ENCODE measurements around the gene LOXL4.
A peak's percentile ranks its signal among the peaks of the same experiment; 100 is the strongest.

Gene LOXL4

DNA sequence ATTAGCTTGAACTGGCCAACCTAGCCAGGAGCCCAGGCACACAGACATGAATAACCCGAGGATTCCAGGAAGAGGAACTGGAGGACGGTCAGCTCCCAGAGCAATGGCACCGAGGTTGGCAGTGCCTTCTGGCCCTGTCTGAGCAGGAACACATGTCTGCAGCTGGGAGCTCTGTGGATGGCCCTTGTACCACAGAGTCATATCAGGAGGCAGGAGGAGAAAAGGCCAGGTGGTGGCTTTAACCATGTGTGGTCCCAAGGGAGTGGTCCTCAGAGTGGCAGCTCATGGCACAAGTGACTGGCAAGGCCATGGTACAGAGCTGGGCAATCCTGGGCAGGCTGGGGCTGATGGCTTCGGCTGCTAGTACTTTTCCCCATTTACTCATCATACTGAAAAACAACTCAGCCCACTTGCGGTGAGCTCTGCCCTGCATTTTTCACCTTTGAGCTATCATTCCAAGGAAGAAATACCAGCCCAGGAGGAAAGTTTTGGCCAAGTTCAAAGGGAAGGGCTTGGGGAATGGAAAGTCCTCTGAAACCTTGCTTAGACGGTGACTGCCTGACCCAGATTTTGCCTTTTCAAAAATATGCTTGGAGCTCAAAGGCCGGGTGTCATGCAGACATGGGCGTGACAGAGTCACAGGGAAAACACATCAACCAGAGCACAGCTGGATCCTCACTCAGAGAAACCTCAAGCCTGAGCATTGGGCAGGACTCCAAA is 25.7 kb upstream of the LOXL4 start:
- DNase-seq, result peak; percentile 6

- no peak for DNase-seq
These were observed 25.0 kb upstream of the LOXL4 start for GRCh38 chr10:98292971-98293370.

- DNase-seq, result no peak
These were observed 21.8 kb upstream of the LOXL4 start for GRCh38 chr10:98289802-98290209.

GRCh38 chr10:98287321-98287720 is 19.3 kb upstream of the LOXL4 start:
- no peak for DNase-seq

GRCh38 chr10:98286419-98286818 is 18.4 kb upstream of the LOXL4 start:
- no peak for DNase-seq

- DNase-seq, result no peak
These were observed 17.4 kb upstream of the LOXL4 start for GRCh38 chr10:98285416-98285815.

GRCh38 chr10:98276311-98276710 is 8.3 kb upstream of the LOXL4 start:
- no peak for DNase-seq

- no peak for DNase-seq
These were observed 6.6 kb upstream of the LOXL4 start for GRCh38 chr10:98274562-98274961.

GRCh38 chr10:98273057-98273850 is 5.3 kb upstream of the LOXL4 start:
- DNase-seq, result no peak

- no peak for DNase-seq
These were observed 4.7 kb upstream of the LOXL4 start for GRCh38 chr10:98272656-98273055.

DNA sequence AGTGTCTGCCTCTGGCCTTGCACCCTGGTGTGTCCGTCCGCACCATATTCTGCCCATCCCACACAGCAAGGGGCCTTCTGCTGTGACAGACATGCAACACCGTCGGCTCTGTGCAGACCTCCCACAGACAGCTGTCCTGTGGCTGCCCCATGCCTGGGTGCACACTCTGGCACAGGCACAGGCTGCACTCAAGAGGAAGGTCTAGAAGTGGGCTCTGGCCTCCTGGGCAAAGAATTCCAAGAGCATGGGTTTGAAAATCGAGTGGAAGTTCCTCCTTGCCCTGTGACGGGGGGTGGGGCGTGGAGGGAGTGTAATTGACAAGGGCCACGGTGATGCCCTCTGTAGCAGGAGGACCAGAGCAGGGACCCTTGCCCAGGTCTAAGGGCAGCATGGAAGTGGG is 4.3 kb upstream of the LOXL4 start:
- DNase-seq, result no peak

- no peak for DNase-seq
These were observed 2.8 kb upstream of the LOXL4 start for GRCh38 chr10:98270786-98271185.

GRCh38 chr10:98270073-98270740 is 2.2 kb upstream of the LOXL4 start:
- no peak for DNase-seq

DNA sequence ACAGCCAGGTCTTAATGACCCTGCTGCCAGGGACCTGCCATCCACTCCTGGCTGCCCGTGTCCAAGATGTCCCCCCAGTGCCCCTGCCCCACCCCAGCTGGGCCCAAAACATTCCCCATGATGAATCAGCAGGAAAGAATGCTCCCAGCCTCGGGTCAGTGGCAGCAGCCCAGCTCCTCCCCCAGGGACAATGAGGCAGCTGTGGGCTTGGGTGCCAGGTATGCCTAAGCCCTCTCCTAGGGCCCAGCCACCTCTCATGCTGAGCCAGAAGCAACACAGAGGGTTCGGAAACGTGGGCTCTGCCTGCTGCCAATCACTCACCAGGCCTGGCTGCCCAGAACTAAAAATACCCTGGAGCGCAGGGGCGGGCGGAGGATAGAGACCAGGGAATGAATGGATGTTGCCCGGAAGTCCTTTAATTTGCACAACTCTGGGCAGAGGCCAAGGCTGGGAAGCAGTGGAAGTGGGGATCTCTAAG is 1.5 kb upstream of the LOXL4 start:
- DNase-seq, result no peak

- no peak for DNase-seq
These were observed 869 bp upstream of the LOXL4 start for GRCh38 chr10:98268694-98269431.

GRCh38 chr10:98267069-98267893 is 713 bp downstream of the LOXL4 start:
- DNase-seq, result no peak

DNA sequence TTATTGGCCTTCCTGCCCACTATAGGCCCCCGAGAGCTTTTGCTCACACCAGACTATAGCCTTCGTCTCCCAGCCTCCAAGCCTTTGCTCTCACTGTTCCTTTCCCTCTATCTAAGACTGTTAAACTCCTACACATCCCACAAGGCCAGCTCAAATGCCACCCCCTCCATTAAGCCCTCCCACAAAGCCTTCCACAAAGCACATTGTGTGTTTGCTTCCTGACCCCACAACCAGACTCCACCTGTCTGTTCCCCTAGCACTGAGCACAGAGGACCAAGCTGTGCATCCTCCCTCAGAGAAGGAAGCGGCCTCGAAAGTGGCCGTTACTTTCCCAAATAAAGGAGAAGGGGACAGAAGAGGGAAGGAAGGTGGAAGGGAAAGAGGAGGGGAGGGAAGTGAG is 1.3 kb downstream of the LOXL4 start:
- DNase-seq, result no peak

GRCh38 chr10:98265403-98266378 is 2.3 kb downstream of the LOXL4 start:
- DNase-seq, result no peak

GRCh38 chr10:98264378-98265065 is 3.5 kb downstream of the LOXL4 start:
- DNase-seq, result no peak

DNA sequence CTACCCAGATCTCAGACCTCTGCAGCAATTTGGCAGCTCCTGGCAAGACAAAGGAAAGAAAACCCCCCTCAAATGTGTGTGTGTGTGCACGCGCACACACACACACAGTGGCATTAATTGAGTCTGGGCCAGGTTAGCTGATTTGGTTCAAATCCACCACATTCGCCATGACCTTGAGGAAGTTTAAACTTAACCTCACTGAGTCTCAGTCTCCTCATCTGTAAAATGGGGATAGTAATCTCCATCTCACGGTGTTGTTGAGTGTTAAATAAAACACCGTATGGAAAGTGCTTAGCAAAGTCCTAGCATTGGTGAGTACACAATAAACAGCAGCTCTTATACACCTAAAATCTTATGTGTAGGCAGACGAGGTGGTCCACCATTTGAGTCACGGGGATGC is 4.9 kb downstream of the LOXL4 start:
- no peak for DNase-seq

Data from DMS79 treated with DMSO at 0.1 percent for 48 hours (cell line).